NCI-H82 treated with DMSO at 0.1 percent for 48 hours (cell line): Measurements from ENCODE around the gene TNFSF12.
A peak's percentile ranks its signal among the peaks of the same experiment; 100 is the strongest.
"Not testable (repeated sequence)": the region's sequence is repeated elsewhere in the genome, so short reads cannot be mapped to it uniquely, and the experiment has no call there.

Experiments used
- DNase-seq: peaks from one replicate; lab custom pipeline; 2025; ENCODE audit not compliant: unreplicated experiment; lab: John Stamatoyannopoulos, UW

Gene TNFSF12

DNA sequence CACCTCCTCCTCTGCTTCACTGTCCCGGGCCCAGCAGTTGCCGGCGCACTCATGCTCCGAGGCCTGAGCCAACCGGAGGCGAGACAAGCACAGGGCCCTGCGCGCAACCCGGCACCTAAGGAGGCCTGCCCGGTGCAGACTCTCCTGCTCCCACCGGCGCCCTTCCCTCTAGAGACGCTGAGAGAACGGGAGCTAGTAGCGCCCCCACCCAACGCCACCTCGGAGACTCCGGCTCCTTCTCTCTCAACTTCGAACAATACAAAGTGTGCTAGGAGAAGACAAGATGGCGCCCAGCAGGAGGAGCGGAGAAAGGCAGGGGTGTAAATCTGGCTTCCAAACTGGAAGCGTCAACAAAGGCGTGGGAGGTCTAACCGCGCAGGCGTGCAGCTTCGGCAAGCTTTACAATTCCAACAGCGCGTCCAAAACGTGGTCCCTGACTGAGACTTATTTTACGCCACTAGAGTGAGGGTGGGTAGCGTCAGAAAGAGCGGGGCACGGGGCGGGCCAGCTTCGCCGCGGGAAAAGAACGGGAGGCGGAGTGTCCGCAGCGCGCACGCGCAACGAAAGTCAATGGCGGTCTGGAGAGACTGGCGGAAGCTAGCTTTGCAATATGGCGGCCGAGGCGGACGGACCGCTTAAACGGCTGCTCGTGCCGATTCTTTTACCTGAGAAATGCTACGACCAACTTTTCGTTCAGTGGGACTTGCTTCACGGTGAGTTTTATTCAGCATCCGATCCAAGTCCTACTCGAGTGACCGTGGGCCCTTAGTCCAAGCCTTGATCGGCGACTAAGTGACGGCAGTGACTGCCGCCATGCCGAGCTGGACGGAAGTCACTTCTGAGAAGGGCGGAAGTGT is 34.6 kb downstream of the TNFSF12 start, which contains the start of gene MPDU1:
Gene MPDU1, plus strand, starts transcription at position 600 of the 857 bp plus-strand sequence. Its CDS starts 11 bp downstream, at position 611.
- peak; percentile 98 for DNase-seq

DNA sequence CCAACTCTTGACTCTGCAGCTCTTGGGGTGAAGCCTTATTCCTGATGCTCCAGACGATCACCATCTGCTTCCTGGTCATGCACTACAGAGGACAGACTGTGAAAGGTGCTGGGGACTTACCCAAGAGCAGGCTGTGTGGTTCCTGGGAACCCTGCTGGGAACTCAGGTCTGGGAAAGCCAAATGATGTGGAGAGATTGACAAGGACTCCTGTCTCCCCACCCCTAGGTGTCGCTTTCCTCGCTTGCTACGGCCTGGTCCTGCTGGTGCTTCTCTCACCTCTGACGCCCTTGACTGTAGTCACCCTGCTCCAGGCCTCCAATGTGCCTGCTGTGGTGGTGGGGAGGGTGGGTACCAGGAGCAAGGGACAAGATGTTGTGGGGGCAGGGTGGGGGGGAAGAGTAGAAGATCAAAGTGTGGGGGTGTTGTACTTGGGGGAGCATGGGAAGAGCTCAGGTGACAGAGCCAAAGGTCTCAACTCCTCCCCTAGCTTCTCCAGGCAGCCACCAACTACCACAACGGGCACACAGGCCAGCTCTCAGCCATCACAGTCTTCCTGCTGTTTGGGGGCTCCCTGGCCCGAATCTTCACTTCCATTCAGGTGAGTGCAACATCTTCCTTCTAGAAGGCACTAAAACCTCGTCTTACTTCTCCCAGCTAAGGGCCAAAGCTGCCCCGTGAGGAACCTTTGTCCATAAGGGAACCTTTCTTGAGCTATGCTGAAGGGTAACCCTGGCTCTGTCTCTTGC is 38.0 kb downstream of the TNFSF12 start:
- DNase-seq, result no peak

DNA sequence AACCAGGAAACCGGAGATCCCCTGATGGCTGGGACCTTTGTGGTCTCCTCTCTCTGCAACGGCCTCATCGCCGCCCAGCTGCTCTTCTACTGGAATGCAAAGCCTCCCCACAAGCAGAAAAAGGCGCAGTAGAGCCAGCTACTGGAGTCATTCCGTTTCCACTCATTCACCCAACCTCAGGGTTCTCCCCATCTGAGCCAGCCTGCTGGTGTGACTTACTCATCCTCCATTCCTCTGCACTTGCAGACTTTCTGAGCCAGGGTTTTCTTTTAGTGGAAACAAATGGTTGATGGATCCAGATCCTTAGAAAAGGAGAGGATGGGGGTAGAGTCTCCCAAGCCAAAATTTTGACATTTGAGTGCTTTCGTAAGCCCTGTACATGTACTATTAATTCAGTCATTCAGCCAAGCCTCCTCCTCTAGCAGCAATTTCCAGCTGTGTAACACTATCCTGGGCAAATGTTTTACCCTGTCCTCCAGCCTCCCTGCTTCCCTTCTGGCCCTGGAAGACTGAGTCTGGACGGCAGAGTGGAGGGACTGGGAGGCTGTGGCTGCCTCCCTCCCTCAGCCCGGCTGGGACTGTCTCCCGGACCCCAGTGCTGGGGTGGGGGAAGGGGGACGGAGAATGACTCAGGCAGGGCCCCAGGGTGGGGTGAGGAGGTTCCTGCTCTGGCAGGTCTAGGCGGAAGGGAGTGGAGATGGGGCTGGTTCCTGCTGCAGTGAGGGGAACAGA is 38.7 kb downstream of the TNFSF12 start:
- DNase-seq, result no peak

DNA sequence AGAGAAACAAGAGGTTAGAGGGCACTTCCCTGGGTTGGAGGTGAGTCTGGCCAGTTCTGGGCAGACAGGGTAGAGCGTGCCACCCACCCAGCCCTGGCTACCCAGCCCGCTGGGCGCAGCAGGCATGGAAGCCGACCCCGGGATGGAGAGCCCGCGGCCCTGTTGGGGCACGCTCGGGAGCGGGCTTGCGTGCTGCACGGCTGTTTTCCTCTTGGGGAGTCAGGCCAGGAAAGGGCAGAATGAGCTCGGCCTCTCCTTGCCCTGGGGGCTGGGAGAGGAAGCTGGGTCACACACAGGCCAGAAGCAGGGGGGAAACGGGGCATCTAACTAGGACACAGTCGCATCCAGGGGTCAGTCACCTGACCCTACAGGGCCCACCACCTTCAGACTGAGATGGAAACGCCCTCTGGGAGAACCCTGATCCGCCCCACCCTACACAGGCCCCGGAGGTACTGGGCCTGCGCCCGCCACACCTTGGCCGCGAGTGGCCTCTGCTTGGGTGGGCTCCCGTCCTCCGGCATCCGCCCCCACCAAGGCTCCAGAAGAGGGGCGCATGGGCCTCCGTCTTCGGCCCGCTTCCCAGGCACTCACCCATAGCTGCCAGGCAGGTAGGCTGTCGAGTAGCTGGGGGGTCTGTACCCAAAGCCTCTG is 39.8 kb downstream of the TNFSF12 start:
- no peak for DNase-seq

DNA sequence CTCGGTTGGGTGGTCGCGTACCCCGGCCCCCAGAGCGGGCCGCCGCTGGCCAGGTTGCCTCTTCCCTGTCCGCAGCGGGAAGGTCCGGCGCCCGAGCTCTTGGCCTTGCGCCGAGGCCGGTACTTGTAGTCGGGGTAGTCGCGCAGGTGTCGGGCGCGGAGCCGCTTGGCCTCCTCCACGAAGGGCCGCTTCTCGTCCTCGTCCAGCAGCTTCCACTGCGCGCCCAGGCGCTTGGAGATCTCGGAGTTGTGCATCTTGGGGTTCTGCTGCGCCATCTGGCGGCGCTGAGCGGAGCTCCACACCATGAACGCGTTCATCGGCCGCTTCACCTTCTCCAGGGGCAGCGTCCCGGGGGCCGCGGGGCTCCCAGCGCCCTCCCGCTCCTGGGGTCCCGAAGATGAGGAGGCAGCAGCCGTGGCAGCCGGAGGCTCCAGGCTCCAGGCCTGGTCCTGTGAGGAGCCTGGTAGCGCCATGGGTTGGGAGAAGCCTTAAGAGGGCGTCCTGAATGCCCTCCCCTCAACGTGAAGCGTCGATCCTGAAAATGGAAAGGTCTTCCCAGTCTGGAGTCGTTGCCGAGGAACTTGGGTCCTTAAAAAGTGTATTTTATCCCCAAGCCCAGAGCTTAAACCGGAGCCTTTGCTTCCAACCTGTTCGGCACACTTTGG is 40.5 kb downstream of the TNFSF12 start:
- peak; percentile 59 for DNase-seq

DNA sequence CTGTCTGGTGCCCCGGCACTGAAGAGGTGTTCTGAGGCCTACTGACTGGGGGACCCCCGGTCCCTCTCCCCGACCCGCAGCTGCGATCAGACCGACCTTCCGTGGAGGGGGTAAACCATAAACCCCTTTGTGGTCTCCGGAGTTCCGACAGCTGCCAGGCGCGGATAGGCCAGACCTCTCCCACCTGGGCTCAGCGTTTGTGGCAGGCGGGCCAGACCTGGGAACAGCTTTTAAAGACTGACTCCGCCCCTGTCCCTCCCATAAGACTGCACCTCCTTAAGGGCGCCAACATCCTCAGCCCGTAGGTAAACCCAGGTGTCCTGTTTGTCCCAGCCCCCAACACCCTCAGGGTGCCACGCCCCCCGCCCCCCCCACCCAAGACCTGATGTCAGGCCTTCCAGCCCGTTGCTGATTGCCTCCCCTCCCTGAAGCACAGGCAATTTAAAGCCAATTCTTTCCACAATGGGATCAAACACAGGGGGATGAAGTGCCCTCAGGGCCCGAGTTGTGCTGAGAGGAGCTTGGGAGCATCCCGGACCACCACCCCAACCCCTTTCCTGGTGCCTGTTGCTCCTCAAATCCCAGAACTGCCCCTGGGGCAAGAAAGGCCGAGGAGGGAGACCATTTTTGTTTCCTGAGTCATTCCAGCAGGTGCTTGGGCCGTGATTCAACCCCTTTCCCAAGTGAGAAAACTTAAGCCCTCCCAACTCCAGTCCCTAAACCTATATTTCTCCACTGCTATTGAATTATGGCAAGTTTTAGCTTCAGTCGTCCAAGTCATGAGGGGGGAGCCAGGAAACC is 41.2 kb downstream of the TNFSF12 start, which contains the start of gene SOX15:
Gene SOX15, minus strand, starts transcription at position 204 of the 801 bp plus-strand sequence. CDS start 418 bp downstream, outside the sequence.
- no peak for DNase-seq

DNA sequence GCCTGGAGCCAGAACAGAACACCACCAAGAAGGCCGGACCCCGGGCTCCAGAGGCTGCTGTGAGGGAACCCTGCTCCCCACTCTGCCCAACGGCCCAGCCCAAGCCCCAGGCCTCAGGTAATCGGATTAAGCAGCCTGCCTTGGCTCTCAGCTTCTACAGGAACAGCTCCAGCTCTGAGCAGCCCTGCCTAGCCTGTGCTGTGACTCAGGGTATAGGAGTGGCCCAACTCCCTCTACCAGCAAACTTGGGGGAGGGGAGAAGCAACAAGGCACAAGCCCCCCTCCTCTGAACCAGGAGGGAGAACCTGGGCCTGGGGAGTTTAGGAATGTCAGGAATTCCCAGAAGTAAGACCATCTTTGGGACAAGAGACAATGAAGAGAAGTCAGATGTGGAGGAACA is 41.9 kb downstream of the TNFSF12 start:
- peak; percentile 75 for DNase-seq

DNA sequence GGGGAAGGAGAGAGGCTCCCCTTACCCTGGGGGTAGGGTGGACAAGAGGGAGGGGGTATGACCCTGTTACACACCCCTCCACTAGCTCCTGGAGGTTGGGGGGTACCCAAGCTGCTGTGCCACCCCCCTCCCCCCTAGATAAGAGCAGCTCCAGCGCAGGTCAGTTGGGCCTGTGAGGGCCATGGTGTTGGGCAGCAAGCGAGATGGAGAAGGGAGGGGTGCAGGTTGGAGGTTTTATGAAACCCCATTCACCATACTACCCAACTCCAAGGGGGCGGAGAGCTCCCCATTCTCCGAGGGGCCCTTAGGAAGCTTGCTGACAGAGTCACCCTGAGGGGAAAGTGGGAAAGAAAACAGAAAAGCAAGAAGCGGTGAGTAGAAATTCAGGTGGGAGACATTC is 42.7 kb downstream of the TNFSF12 start:
- no peak for DNase-seq

DNA sequence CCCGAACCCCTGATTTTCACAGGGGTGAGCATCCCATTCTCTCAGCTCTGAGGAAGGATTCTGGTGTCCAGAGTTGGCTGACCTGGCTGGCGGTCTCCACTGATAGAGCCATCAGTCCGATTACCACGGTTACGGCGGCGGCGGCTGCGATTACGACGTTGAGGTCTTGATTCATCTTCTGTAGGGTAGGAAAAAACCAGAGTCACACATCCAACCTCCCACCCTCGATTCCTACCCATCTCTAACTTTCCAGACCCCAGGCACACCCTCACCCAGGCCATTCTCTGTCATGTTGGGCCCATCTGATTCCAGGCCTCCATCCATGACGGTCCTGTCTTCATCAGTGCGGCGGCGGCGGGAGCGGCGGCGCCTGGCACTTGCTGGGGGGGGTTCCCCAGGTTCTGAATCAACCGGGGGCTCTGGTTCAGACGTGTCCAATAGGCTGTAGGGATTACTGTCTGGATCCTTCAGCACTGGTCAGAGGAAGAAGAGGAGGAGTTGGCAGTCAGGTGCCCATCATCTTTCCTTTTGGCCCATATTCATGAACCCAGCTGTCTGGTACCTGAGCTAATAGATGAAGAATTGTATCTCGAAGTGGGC is 43.7 kb downstream of the TNFSF12 start:
- no peak for DNase-seq

DNA sequence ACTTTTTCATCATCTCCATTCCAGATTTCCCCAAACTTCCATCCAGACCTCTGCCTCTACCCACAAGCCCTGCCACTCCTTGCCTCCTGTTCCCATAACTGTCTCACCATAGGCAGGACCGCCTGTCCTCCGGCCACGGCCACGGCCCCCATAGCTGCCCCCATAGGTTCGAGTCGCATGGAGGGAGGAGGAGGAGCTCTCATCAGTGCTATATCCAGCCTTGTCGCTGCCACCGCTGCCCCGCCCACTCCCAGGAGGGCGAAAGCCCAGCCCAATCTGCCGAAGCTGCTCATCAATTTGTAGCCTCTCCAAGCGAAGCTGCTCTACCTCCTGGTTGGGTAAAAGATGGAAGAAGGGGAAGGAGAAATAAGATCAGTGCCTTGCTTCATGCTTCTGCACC is 44.4 kb downstream of the TNFSF12 start:
- no peak for DNase-seq

DNA sequence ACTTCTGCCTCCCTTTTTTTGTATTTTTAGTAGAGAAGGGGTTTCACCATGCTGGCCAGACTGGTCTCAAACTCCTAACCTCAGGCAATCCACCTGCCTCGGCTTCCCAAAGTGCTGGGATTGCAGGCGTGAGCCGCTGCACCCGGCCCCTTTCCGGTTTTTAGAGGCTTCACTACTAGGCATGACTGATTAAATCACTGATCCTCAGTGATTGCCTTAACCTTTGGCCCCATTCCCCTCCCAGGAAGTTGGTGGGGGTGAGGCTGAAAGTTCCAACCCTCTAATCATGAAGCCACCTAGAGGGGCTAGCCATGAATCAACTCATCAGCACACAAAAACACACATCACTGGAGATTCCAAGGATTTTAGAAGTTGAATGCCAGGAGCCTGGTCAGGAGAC is 48.7 kb downstream of the TNFSF12 start:
- DNase-seq, result not testable (repeated sequence)

DNA sequence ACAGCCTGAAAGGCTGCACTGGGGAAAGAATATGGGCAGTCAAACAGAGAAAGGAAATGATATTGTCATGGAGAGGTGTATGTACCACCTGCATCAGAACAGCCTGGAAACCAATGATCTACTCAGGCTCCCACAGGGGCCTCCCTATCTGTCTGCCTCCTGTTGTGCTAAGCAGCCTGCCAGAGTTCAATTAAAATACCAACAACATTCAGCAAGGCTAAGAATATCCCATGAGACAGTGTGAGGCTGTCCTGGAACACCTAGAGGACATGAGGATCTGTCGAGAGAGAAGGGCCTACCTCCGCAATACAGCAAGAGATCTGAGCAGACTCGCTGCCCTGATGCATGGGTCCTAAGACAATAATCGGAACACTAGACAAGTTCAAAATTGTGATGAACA is 57.4 kb downstream of the TNFSF12 start:
- DNase-seq, result no peak
